GM10248 (cell line): ENCODE measurements around the gene PRICKLE1.

Source experiments
- CTCF ChIA-PET: fragments of 300-600 bp; sonication (Branson Sonifier 250); formaldehyde crosslinking; extraction: SDS; loops from one replicate; lab custom pipeline; 2021; ENCODE audit warnings: antibody characterized with exemption; lab: Yijun Ruan, JAX
- POLR2A ChIA-PET: fragments of 350-650 bp; sonication (Branson Sonifier 250); formaldehyde crosslinking; extraction: SDS; loops from one replicate; lab custom pipeline; 2020; ENCODE audit warnings: antibody characterized with exemption; lab: Yijun Ruan, JAX
- DNase-seq: peaks from one replicate; pipeline ENCODE4 v3.0.0; 2012; ENCODE audit errors: extremely low spot score
- CTCF ChIP-seq: IDR thresholded peaks from 2 replicates; pipeline ENCODE4 v1.5.1; 2012; ENCODE audit warnings: mild to moderate bottlenecking, low read depth; ENCODE audit errors: extremely low read depth, missing control alignments, control extremely low read depth

Gene PRICKLE1

GRCh38 chr12:42589465-42590329 lies at the start of gene PRICKLE1:
Gene PRICKLE1, minus strand, starts transcription at chr12:42589746. Its CDS starts 117,230 bp downstream, at chr12:42472516.
- DNase-seq, result peak; percentile 74
- POLR2A ChIA-PET, result no interaction called here
- CTCF ChIA-PET, result no interaction called here
- TF ChIP-seq CTCF, result no peak

- POLR2A ChIA-PET, result interaction anchor here (0.7 kb wide), 1 partner anchor 91 kb away, joined by 5 read pairs; no protein-coding TSS in a partner anchor
- CTCF ChIA-PET, result interaction anchor here (1.7 to 1.8 kb wide), 2 partner anchors 10 to 22 kb away, joined by 4 read pairs; no protein-coding TSS in a partner anchor
- DNase-seq, result no peak
- no peak for TF ChIP-seq CTCF
These were observed 49.2 kb upstream of the PRICKLE1 start for GRCh38 chr12:42638697-42639096.

GRCh38 chr12:42638011-42638410 lies 48.5 kb upstream of the PRICKLE1 start:
- no peak for DNase-seq
- CTCF ChIA-PET, result interaction anchor here (1.7 to 1.8 kb wide), 2 partner anchors 11 to 22 kb away, joined by 4 read pairs; no protein-coding TSS in a partner anchor
- TF ChIP-seq CTCF, result no peak
- POLR2A ChIA-PET, result no interaction called here

- CTCF ChIA-PET, result no interaction called here
- DNase-seq, result no peak
- POLR2A ChIA-PET, result no interaction called here
- TF ChIP-seq CTCF, result no peak
These were observed 47.4 kb upstream of the PRICKLE1 start for GRCh38 chr12:42636993-42637392.

- DNase-seq, result no peak
- CTCF ChIA-PET, result no interaction called here
- TF ChIP-seq CTCF, result no peak
- POLR2A ChIA-PET, result no interaction called here
These were observed 44.0 kb upstream of the PRICKLE1 start for GRCh38 chr12:42633594-42633993.

GRCh38 chr12:42631513-42631912 lies 42.0 kb upstream of the PRICKLE1 start:
- CTCF ChIA-PET, result interaction anchor here (1.0 kb wide), 2 partner anchors 9 to 10 kb away, joined by 3 to 4 read pairs; no protein-coding TSS in a partner anchor
- POLR2A ChIA-PET, result no interaction called here
- TF ChIP-seq CTCF, result no peak
- DNase-seq, result no peak
